ENCODE results near the gene SLC3A2. TPM values are rescaled to one million over a fixed set of nuclear protein-coding genes. Genes with fewer than 3 reads are reported as not detected.

Gene SLC3A2
- total RNA-seq, 1 experiment from 2014 or later = 334 TPM

DNA sequence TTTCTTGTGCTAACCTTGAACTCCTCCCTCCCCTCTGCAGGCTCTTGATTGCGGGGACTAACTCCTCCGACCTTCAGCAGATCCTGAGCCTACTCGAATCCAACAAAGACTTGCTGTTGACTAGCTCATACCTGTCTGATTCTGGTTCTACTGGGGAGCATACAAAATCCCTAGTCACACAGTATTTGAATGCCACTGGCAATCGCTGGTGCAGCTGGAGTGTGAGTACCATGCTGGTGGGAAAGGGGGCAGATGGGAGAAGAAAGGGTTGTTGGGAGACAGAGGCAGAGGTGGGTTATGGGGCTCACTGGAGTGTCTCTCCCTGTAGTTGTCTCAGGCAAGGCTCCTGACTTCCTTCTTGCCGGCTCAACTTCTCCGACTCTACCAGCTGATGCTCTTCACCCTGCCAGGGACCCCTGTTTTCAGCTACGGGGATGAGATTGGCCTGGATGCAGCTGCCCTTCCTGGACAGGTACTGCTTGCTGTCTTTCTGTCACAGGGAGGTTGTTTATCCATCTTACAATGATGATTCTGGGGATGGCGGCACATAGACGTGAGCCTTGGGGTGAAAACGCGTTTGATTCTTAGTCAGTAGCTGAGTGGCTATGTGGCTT is 4.5 kb downstream of the SLC3A2 start:
- no peak overlapping the region for H3K4me3 Mint-ChIP-seq
- peaks cover 33% of the 10 kb centered on the region for H3K4me1 Mint-ChIP-seq
- DNase-seq (ENCODE audit: low spot score) (no peak), ATAC-seq (no peak)
- ChIA-PET POLR2A (interaction anchor here (0.7 to 1.6 kb wide), 3 partner anchors 45 to 1179 kb away, joined by 5 to 16 read pairs (median 10); partner anchors contain the start of genes STX5 and WDR74), CTCF (interaction anchor here (1.0 to 1.6 kb wide), 5 partner anchors 10 to 99 kb away, joined by 3 to 9 read pairs (median 4); no protein-coding TSS in a partner anchor)
- TF ChIP-seq TEAD1 (CRISPR knock-in tag; IDR thresholded peaks at IDR 0.05) = no peak
- H3K27ac Mint-ChIP-seq = peak overlapping the region; percentile 70
- H3K36me3 Mint-ChIP-seq = peaks cover 84% of the 10 kb centered on the region
- H3K27me3 Mint-ChIP-seq (ENCODE audit: low read depth) = peaks cover 3% of the 10 kb centered on the region; the same call in 1 of the 2 replicates
- no peaks in the 10 kb centered on the region for H3K9me3 Mint-ChIP-seq

DNA sequence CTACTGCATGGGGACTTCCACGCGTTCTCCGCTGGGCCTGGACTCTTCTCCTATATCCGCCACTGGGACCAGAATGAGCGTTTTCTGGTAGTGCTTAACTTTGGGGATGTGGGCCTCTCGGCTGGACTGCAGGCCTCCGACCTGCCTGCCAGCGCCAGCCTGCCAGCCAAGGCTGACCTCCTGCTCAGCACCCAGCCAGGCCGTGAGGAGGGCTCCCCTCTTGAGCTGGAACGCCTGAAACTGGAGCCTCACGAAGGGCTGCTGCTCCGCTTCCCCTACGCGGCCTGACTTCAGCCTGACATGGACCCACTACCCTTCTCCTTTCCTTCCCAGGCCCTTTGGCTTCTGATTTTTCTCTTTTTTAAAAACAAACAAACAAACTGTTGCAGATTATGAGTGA is 7.7 kb downstream of the SLC3A2 start:
- Mint-ChIP-seq H3K4me3 (no peak overlapping the region), H3K27me3 (ENCODE audit: low read depth) (no peaks in the 10 kb centered on the region), H3K27ac (peak overlapping the region; percentile 86), H3K4me1 (peaks cover 14% of the 10 kb centered on the region), H3K9me3 (no peaks in the 10 kb centered on the region), H3K36me3 (peaks cover 63% of the 10 kb centered on the region)
- no peak for TF ChIP-seq ZNF396 (CRISPR knock-in tag; IDR thresholded peaks at IDR 0.05; ENCODE audit: borderline replicate concordance)
- TF ChIP-seq, protein P1, sequence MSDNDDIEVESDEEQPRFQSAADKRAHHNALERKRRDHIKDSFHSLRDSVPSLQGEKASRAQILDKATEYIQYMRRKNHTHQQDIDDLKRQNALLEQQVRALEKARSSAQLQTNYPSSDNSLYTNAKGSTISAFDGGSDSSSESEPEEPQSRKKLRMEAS (CRISPR knock-in tag; IDR thresholded peaks at IDR 0.05) = no peak
- TF ChIP-seq ZNF423 (CRISPR knock-in tag; IDR thresholded peaks at IDR 0.05) = no peak
- no peak for TF ChIP-seq ZNF671 (CRISPR knock-in tag; IDR thresholded peaks at IDR 0.05)
- TF ChIP-seq, protein P2, sequence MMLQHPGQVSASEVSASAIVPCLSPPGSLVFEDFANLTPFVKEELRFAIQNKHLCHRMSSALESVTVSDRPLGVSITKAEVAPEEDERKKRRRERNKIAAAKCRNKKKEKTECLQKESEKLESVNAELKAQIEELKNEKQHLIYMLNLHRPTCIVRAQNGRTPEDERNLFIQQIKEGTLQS (CRISPR knock-in tag; conservative IDR thresholded peaks at IDR 0.05) = no peak
- TF ChIP-seq TP53 (CRISPR knock-in tag; IDR thresholded peaks at IDR 0.05) = no peak
- TF ChIP-seq GTF2I (CRISPR knock-in tag; conservative IDR thresholded peaks at IDR 0.05) = no peak
- ATAC-seq = no peak
- ChIA-PET POLR2A (no interaction called here), CTCF (no interaction called here)
- no peak for DNase-seq (ENCODE audit: low spot score)

DNA sequence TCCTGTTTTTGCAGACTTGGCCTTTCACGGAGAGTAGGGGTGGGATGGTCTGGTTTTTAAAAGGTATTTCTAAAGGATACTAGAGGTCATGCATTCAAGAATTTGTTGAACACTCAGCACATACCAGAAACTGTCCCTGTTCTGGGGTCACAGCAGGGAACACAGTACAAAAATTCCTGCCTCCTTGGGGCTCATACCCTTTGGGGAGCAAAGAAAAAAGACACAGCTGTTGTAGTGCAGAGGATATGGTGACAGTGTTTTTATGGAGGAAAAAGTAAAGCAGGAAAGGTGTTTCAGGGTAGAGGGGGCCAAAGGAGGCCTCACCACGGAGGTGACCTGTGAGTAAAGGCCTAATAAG is 8.4 kb downstream of the SLC3A2 start:
- H3K27me3 Mint-ChIP-seq (ENCODE audit: low read depth) = no peaks in the 10 kb centered on the region
- ChIA-PET POLR2A (interaction anchor here (1.0 to 2.2 kb wide), 5 partner anchors 8 to 57 kb away, joined by 4 to 15 read pairs (median 8); partner anchors contain the start of genes SLC3A2 and TEX54), CTCF (interaction anchor here (1.0 to 2.3 kb wide), 3 partner anchors 8 to 131 kb away, joined by 4 to 8 read pairs (median 5); partner anchors contain the start of gene SLC3A2)
- DNase-seq (ENCODE audit: low spot score) = no peak
- peaks cover 56% of the 10 kb centered on the region for H3K36me3 Mint-ChIP-seq
- H3K9me3 Mint-ChIP-seq = no peaks in the 10 kb centered on the region
- ATAC-seq = no peak
- peak overlapping the region; percentile 86 for H3K27ac Mint-ChIP-seq
- peaks cover 7% of the 10 kb centered on the region for H3K4me1 Mint-ChIP-seq
- no peak overlapping the region for H3K4me3 Mint-ChIP-seq
- TF ChIP-seq, protein P2 (CRISPR knock-in tag; conservative IDR thresholded peaks at IDR 0.05) = no peak
- TF ChIP-seq, protein P3, sequence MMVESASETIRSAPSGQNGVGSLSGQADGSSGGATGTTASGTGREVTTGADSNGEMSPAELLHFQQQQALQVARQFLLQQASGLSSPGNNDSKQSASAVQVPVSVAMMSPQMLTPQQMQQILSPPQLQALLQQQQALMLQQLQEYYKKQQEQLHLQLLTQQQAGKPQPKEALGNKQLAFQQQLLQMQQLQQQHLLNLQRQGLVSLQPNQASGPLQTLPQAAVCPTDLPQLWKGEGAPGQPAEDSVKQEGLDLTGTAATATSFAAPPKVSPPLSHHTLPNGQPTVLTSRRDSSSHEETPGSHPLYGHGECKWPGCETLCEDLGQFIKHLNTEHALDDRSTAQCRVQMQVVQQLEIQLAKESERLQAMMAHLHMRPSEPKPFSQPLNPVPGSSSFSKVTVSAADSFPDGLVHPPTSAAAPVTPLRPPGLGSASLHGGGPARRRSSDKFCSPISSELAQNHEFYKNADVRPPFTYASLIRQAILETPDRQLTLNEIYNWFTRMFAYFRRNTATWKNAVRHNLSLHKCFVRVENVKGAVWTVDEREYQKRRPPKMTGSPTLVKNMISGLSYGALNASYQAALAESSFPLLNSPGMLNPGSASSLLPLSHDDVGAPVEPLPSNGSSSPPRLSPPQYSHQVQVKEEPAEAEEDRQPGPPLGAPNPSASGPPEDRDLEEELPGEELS (CRISPR knock-in tag; IDR thresholded peaks at IDR 0.05) = no peak
- TF ChIP-seq MYBL2 (CRISPR knock-in tag; IDR thresholded peaks at IDR 0.05) (no peak), ZNF219 (CRISPR knock-in tag; IDR thresholded peaks at IDR 0.05; ENCODE audit: borderline replicate concordance) (no peak), TP53 (CRISPR knock-in tag; IDR thresholded peaks at IDR 0.05) (no peak), ZNF263 (CRISPR knock-in tag; IDR thresholded peaks at IDR 0.05; ENCODE audit: low read depth) (no peak), PRRX2 (CRISPR knock-in tag; IDR thresholded peaks at IDR 0.05) (no peak), NFYB (CRISPR knock-in tag; conservative IDR thresholded peaks at IDR 0.05; ENCODE audit: low read depth) (no peak), ZNF396 (CRISPR knock-in tag; IDR thresholded peaks at IDR 0.05; ENCODE audit: borderline replicate concordance) (no peak), CREB1 (CRISPR knock-in tag; IDR thresholded peaks at IDR 0.05) (no peak), ETV6 (CRISPR knock-in tag; IDR thresholded peaks at IDR 0.05) (no peak)
- TF ChIP-seq, protein P4, sequence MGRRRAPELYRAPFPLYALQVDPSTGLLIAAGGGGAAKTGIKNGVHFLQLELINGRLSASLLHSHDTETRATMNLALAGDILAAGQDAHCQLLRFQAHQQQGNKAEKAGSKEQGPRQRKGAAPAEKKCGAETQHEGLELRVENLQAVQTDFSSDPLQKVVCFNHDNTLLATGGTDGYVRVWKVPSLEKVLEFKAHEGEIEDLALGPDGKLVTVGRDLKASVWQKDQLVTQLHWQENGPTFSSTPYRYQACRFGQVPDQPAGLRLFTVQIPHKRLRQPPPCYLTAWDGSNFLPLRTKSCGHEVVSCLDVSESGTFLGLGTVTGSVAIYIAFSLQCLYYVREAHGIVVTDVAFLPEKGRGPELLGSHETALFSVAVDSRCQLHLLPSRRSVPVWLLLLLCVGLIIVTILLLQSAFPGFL (CRISPR knock-in tag; IDR thresholded peaks at IDR 0.05; ENCODE audit: borderline replicate concordance) = no peak
- TF ChIP-seq, protein P5, sequence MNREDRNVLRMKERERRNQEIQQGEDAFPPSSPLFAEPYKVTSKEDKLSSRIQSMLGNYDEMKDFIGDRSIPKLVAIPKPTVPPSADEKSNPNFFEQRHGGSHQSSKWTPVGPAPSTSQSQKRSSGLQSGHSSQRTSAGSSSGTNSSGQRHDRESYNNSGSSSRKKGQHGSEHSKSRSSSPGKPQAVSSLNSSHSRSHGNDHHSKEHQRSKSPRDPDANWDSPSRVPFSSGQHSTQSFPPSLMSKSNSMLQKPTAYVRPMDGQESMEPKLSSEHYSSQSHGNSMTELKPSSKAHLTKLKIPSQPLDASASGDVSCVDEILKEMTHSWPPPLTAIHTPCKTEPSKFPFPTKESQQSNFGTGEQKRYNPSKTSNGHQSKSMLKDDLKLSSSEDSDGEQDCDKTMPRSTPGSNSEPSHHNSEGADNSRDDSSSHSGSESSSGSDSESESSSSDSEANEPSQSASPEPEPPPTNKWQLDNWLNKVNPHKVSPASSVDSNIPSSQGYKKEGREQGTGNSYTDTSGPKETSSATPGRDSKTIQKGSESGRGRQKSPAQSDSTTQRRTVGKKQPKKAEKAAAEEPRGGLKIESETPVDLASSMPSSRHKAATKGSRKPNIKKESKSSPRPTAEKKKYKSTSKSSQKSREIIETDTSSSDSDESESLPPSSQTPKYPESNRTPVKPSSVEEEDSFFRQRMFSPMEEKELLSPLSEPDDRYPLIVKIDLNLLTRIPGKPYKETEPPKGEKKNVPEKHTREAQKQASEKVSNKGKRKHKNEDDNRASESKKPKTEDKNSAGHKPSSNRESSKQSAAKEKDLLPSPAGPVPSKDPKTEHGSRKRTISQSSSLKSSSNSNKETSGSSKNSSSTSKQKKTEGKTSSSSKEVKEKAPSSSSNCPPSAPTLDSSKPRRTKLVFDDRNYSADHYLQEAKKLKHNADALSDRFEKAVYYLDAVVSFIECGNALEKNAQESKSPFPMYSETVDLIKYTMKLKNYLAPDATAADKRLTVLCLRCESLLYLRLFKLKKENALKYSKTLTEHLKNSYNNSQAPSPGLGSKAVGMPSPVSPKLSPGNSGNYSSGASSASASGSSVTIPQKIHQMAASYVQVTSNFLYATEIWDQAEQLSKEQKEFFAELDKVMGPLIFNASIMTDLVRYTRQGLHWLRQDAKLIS (CRISPR knock-in tag; IDR thresholded peaks at IDR 0.05; ENCODE audit: borderline replicate concordance) = no peak
- TF ChIP-seq, protein P6, sequence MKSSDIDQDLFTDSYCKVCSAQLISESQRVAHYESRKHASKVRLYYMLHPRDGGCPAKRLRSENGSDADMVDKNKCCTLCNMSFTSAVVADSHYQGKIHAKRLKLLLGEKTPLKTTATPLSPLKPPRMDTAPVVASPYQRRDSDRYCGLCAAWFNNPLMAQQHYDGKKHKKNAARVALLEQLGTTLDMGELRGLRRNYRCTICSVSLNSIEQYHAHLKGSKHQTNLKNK (CRISPR knock-in tag; IDR thresholded peaks at IDR 0.05) = no peak; the same call in 1 of the 2 replicates
- TF ChIP-seq, protein P7, sequence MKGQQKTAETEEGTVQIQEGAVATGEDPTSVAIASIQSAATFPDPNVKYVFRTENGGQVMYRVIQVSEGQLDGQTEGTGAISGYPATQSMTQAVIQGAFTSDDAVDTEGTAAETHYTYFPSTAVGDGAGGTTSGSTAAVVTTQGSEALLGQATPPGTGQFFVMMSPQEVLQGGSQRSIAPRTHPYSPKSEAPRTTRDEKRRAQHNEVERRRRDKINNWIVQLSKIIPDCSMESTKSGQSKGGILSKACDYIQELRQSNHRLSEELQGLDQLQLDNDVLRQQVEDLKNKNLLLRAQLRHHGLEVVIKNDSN (CRISPR knock-in tag; IDR thresholded peaks at IDR 0.05) = no peak
- TF ChIP-seq, protein P8, sequence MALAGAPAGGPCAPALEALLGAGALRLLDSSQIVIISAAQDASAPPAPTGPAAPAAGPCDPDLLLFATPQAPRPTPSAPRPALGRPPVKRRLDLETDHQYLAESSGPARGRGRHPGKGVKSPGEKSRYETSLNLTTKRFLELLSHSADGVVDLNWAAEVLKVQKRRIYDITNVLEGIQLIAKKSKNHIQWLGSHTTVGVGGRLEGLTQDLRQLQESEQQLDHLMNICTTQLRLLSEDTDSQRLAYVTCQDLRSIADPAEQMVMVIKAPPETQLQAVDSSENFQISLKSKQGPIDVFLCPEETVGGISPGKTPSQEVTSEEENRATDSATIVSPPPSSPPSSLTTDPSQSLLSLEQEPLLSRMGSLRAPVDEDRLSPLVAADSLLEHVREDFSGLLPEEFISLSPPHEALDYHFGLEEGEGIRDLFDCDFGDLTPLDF (CRISPR knock-in tag; IDR thresholded peaks at IDR 0.05) = no peak
